DMS53 (cell line): ENCODE measurements around the gene UVRAG.
"Not testable (repeated sequence)": the region's sequence is repeated elsewhere in the genome, so short reads cannot be mapped to it uniquely, and the experiment has no call there.

ENCODE experiments used
- DNase-seq: peaks from one replicate; lab custom pipeline; 2025; lab: John Stamatoyannopoulos, UW

Gene UVRAG

GRCh38 chr11:76074148-76075095 lies 259.4 kb downstream of the UVRAG start:
- DNase-seq, result no peak

GRCh38 chr11:76075716-76076115 lies 260.7 kb downstream of the UVRAG start:
- no peak for DNase-seq

- not testable (repeated sequence) for DNase-seq
These were observed 261.2 kb downstream of the UVRAG start for GRCh38 chr11:76076253-76076652.

GRCh38 chr11:76076749-76077148 lies 261.7 kb downstream of the UVRAG start:
- DNase-seq, result no peak

GRCh38 chr11:76077575-76078150 lies 262.7 kb downstream of the UVRAG start:
- no peak for DNase-seq

GRCh38 chr11:76081084-76081483 lies 266.1 kb downstream of the UVRAG start:
- not testable (repeated sequence) for DNase-seq

- no peak for DNase-seq
These were observed 268.8 kb downstream of the UVRAG start for GRCh38 chr11:76083563-76084451.

GRCh38 chr11:76085270-76085669 lies 270.3 kb downstream of the UVRAG start:
- no peak for DNase-seq

- no peak for DNase-seq
These were observed 272.0 kb downstream of the UVRAG start for GRCh38 chr11:76086743-76087635.

- DNase-seq, result no peak
These were observed 272.7 kb downstream of the UVRAG start for GRCh38 chr11:76087749-76088148.

- DNase-seq, result no peak
These were observed 273.5 kb downstream of the UVRAG start for GRCh38 chr11:76088511-76088910.

GRCh38 chr11:76090174-76090573 lies 275.2 kb downstream of the UVRAG start:
- DNase-seq, result no peak

GRCh38 chr11:76090821-76091220 lies 275.8 kb downstream of the UVRAG start:
- no peak for DNase-seq

- no peak for DNase-seq
These were observed 279.7 kb downstream of the UVRAG start for GRCh38 chr11:76094740-76095139.

GRCh38 chr11:76095891-76096290 lies 280.9 kb downstream of the UVRAG start:
- no peak for DNase-seq

- DNase-seq, result no peak
These were observed 281.5 kb downstream of the UVRAG start for GRCh38 chr11:76096552-76096951.

GRCh38 chr11:76102802-76103201 lies 287.8 kb downstream of the UVRAG start:
- no peak for DNase-seq

- no peak for DNase-seq
These were observed 288.4 kb downstream of the UVRAG start for GRCh38 chr11:76103460-76103859.

- no peak for DNase-seq
These were observed 289.3 kb downstream of the UVRAG start for GRCh38 chr11:76104285-76104684.

GRCh38 chr11:76105637-76106036 lies 290.6 kb downstream of the UVRAG start:
- DNase-seq, result no peak

GRCh38 chr11:76107971-76108370 lies 293.0 kb downstream of the UVRAG start:
- DNase-seq, result no peak
